CD4-positive, alpha-beta T cell treated with Interleukin-21 for 1 hour (primary cell): ENCODE data around the gene ERMN.
A peak's percentile ranks its signal among the peaks of the same experiment; 100 is the strongest.

Source experiments
- DNase-seq: peaks from one replicate; pipeline ENCODE4 v3.0.0-alpha.2; 2020

Gene ERMN

DNA sequence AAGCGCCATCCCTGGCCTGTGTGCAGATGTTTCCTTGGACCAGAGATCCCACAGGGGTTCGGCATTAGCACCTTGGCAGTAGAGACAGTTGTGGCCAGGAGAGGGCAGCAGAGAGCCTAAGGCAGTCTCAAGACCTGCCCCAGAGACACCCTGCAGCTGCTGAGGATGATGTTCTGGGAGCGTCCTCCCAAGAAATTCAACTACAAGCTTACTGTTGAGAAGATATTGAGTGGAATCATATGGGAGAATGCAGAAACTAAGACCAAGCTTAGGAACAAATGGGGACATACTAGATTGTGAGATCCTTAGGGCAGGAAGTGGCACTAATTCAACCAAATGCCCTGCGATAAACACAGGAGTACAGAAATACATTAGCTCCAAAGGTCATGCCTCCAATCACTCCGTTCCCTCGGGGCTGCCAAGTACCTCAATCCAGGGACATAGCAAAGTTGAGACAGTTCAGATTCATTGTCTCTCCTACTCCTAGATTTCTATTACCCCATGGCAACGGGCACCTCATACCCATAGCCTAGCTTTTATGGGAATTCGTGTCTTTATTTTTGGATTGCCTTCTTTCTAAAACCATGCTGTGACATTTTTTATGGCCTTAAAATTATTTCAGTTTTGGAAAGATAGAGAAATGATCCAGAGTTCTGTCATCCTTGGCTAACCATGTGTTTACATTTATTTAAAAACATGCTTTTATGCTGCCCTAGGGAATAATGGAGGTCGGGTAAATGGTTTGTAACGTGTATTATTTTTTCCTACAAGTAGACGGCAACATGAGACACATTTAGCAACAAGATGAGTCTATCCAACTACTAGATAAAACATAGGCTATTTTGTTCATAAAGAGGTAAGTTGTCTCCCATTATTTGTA lies 2.2 kb upstream of the ERMN start:
- DNase-seq: peak; percentile 86

DNA sequence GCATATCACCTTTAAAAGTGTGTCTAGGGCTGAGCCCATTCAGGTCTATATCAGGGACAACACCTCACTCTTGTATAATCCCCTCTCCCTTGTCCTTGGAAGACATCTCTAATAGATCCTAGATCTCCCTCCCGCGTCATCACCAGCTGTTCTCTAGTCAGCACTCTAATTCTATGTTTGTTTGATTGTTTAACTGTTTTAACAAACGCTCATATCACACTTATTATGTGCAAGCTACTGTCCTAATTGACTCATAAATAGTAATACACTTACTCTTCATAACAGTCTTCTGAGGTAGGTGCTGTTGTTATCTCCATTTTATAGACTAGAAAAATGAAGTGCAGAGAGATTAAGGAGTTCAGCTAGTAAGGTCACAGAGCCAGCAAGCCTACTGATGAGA lies 1.6 kb upstream of the ERMN start:
- no peak for DNase-seq

DNA sequence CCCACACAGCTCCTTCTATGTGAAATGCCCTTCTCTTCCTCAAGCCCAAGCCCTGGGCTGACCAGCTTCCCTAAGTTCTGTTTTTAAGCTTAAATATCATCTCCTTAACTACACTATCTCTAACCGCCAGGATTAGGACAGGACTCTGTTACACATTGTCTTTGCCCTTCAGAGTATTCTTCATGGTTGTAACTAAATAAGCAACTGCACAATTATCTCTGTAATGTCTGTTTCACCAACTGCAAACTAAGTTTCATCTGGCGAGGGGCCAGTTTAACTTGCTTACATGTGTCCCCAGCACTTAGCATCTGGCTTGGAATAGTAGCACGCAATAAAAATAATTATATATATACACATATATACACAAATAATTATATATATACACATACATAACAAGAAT lies 1.1 kb upstream of the ERMN start:
- DNase-seq: no peak

DNA sequence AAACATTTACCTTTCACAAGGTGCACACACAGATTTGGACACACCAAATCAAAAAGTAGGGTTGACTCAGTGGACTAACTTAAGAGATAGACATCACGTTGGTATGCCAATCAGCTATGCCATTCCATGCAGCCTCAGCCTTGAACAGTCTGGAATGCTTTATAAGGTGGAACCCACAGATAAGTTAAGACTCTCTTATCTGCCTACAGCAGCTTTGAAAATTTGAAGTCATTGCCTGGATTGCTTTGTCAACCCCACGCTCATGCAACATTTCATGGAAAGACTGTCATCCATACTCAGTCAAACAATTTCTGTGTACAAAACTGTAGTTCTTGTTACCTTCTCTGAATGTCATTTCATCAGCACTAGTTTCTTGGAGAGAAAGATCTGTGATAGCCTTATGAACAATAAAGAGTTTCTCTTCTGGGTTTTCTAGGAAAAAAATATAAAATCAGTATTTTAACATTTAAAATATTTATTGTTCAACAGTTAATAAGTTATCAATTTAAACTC lies 1.2 kb downstream of the ERMN start:
- DNase-seq: no peak

DNA sequence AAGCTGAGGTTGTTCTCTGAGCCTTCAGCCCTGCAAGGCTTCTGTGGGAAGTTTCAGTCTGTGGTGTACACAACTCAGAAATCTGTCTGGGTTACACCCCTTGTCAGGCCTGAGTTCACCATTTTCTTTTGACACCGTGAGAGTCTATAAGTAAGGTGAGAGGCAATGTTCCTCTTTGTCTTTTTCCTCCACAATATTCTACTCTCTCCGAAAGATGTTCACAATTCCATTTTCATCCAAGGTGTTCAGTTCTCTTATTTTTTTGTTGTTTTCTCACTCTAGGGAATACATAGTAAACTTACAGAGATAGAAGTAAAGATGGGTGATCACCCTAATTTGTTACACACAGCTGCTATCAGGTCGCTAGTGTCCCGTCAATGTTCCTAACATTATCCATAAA lies 3.2 kb downstream of the ERMN start:
- no peak for DNase-seq

DNA sequence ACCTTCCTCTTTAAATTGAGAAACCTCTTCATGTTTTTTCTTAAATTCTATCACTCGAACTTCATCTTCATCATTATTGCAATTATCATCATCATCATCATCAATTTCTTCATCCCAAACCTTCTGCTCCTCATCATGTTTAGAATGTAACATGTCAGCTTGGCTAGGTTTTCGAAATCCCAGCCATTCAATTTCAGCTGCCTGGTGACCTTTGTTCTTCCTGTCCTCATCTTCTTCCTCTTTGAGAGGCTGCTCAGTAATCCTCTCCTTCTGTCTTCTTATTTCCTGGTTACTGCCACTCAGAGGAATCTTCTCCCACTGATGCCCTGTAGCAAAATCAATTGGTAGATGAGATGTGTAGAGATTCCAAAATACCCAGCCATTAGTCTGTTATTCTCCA lies 4.2 kb downstream of the ERMN start:
- no peak for DNase-seq

DNA sequence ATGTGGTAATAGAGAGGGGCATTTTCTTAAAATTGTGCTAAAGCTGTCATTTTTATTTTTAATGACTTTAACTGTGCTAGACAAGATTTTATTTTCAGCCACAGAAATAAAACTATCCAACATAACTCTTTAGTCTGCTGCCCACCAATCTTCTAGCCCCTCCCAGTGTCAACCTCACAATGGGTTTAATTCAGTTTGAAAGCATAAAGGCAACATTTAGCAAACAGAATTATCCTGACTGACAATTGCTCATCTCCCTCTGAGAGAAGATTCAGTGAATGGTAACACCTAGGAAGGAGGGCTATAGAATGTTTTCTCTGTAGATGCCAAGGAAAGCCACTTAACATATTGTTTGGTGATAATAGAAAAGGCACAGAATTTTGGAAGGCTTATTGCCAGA lies 5.2 kb downstream of the ERMN start:
- DNase-seq: no peak

DNA sequence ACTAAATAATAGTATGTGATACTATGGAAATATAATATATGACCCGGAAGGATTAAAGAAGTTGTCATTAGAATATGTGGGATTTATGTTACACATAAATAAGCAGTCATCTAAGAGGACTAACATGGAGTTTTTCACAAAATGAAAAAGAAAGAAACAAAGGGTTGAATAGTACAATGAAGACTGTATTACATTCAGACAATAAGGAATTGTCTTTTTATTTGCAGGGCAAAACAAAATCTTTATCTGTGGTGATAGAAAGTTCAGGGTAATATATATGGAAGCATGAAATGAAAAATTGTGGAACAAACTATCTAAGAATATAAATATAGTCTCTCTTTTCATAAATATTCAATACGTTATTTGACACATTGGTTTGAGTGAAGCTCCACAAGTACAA lies 5.8 kb downstream of the ERMN start:
- DNase-seq: no peak

DNA sequence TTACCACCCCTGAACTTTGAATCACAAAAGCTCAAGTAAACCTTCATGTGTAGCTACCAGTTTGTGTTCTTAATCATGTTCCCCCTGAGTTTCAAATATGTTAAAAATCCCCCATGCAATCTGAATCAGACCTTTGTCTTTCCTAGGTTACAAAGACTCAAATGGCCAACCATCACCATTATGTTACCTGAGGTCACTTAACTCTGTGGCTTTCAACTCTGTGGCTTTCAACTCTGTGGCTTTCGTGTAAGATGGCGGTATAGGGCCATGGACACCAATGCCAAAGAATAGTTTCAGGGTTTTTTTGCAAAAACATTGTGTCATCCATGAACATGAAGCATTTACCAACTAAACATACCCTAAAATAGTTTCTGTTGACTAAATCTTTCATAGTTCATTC lies 6.7 kb downstream of the ERMN start:
- no peak for DNase-seq

DNA sequence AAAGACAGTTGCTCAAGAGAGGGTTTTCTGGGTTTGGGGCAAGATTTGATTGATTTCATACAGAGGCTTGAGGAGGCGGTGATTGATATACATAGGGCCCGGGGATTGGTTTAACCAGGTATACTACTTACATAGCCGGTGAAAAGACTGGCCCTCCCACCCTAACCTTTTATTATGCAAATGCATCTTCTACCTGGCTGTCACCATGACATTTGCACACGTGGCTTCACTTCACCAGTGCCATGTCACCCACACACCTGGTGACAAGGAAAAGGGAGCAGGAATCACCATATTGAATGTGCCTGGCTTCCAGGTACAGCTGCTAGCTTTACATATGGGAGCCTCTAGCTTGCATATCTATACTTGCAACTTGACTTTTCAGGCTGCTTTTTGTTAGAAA lies 9.7 kb downstream of the ERMN start:
- no peak for DNase-seq

DNA sequence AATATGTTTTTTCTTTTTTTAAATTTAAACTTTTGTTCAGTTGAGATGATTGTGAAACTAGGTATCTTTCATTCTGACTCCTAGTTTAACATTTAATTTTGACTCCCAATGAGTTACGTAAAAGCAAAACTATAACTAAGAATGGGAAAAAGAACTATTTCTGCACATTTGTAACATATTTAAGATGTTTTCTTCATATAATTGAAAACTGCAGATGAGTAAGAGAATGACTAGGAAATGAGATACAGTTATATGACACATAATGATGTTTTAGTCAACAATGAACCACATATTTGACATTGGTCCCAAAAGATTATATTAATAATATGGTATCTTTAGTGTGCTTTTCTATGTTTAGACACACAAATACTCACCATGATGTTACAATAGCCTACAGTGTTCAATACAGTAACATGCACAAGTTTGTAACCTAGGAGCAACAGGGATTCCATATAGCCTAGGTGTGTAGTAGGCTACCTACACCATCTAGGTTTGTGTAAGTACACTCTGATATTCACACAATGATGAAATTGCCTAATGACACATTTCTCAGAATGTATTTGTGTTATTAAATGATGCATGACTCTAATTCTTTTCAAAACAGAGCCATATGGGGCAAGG lies 12.6 kb downstream of the ERMN start:
- DNase-seq: no peak

DNA sequence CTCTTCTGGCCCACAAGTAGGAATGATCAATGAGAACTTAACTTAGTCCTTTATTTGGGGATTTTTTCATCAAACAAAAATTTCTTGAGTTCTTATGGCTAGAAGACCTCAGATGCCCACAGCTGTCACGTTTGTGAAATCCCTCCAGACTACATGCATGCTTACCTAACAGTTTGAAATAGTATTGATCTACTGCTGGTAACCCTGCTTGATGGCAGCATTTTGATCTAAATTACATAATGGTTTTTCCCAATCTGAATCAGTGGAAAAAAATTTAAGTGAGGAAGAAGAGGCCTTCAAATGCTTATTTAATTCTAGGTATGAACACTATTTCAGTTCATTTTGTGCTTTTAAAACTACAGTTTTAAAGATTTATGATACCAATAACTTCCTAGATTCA lies 13.9 kb downstream of the ERMN start:
- no peak for DNase-seq

DNA sequence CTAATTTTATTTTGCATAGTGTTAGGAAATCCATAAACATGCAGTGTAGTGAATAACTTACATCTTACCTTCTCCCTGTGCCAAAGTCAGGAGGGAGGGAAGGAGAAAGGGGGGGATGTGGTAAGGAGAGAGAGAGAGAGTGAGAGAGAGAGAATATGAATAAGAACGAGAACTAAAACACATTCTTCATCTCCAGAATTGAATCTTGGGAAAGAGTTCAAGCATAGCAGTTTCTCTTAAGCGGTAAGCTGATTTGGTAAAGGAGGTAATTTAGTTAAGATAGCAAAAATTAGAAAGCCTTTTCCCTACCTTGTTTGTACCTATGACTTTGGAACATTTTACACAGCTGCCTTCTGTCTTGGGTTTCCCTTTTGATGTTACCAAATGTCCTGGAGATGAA lies 15.7 kb downstream of the ERMN start:
- DNase-seq: no peak

DNA sequence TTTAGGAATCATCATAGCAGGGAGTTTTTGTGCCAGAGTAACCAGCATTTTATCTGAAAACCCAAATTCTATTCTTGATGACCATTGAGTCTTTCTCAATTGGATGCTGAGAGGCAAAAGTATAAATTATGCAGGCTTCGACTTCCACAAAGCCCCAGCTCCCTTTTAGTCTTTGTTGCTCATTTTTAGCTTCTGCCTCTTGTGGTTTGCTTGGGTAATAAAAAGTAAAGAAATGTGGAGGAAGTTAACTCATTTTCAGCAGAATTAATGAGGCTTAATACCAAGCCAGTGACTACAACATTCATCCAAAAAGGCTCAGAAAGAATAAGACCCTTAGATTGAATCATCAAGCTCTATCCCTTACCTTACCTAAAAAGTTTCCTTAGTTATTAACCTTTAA lies 18.6 kb downstream of the ERMN start:
- DNase-seq: no peak

DNA sequence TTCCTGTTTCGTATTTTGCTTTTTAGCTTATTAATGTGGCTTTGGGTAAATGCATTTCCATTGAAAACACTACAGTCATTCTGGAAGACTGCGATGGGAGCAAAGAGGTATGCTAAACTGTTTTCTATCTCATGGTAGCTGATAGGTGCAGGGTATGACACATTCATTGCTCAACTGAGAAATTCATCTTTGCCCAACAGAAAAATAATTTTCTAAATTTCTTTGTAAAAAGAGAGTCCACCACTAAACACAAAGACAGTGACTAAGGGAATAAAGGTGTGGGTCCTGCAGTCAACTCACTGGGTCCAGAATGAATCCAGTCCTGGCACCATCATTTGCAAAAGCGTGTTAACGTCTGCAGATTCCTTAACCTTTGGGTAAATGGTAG lies 19.9 kb downstream of the ERMN start:
- no peak for DNase-seq

DNA sequence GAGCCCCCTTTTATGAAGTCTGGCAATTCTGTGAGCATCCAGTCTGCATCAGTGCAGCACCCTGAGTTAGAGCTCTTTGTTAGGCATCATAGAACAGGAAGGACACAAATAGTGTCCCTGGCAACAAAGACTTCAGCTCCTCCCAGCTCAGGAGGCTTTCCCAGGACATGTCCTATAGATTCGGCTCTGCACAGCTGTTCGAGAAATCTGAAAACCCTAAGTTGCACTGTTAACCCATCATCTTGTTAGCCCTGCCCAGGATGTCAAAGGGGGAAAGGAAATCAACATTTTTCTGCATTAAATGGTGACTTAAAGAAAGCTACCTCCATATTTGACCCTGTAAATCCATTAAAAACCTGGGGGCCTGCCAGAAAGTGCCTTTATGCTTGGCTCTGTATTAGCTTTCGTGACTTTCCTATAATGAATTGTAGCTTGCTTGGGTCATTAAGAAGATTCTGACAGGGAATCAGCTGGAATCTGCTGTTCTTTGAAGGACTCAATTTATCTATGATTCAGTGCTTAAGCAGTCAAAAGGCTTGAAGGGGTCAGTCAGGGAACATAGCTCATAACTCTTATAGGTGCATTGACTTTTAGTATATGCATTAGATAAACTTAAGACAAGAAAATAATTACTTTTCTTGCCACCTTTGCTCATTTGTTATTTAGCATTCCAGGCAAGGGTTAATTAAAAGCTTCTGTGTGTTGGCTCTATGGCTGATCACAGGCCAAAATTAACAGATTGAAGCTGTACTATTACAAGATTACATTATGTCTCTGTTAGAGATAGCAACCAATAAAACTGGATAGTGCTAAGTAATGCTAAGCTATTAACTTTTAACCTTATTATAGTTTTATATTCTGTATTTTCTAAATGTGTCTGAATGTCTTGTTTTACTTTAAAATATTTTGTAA lies 20.6 kb downstream of the ERMN start:
- no peak for DNase-seq

DNA sequence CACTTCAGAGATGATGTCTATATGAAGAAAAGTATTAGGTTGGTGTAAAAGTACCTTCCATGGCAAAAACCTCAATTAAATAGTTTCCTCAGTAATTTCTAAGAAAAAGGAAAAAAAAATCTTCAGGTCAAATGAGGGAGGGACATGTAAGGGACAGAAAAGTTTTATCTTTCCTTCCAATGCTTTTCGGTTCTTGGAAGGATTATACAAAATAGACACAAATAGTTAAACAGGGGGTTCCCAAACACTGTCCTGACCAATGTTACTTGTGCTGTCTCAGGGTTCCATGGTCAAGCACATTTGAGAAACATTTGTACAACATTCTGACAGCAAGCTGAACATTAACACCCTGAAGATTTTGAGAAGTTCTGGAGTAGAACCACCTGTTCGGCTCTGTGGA lies 22.0 kb downstream of the ERMN start:
- no peak for DNase-seq

DNA sequence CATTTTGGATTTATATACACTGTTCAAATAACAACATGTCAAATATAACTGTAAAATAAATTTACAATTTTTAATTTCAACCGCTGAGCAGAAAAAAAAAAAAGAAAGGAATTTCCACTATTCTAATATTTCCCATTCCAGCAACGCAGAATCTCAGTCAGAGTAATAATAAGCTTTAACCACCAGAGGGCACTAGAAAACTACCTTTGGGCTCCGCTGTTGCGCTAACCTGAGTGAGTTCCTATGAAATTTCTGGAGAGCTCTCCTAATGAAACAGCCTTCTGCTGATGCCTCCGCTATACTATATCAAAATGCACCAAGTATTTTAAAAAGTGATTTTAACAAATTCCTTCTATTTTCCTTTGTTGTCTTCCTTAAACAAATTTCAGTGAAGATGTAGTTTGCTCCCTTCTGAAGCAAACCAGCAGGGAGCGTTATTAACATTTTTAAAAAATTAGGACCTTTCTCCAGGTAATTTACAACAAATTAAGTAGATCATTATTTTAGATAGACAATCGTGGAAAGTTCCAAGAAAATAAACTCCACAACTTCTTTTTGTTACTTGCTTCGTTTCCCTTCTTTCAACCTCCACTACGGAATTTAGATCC lies 23.0 kb downstream of the ERMN start:
- peak; percentile 67 for DNase-seq

DNA sequence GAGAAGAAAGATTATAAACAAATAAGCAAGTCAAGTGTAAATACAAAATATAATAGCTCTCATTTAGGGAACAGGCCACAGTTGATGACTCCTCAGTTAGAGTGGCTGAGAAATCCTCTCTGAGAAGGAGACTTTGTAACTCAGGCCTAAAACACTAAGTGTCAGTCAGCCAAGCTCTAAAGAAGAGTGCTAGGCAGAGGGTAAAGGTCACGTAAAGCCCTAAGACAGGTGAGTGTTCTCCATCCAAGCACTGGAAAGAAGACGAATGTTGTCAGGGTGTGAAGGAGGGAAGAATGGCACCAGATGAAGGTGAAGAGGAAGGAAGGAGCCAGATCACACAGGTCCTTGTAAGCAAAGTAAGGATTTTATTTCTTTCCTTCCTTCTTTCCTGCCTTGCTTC lies 24.3 kb downstream of the ERMN start:
- DNase-seq: no peak

DNA sequence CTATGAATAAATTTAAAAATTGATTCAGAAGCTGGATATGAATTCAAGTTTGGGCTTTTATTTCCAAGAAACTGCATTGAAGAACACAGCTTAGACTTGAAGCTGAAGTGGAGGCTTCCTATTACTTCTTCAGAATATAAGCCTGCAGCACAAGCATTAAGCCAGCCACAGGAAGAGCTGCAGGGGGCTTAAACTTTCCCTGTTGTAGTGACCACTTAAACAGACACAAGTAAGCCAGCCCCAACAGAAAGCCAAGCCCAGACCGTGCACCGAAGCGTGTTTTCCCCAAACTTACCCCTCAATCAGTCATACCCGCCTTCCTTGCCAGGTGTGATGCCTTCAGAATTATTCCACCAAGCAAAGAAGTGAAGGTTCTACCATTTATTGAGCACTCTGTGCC lies 28.7 kb downstream of the ERMN start:
- DNase-seq: no peak

DNA sequence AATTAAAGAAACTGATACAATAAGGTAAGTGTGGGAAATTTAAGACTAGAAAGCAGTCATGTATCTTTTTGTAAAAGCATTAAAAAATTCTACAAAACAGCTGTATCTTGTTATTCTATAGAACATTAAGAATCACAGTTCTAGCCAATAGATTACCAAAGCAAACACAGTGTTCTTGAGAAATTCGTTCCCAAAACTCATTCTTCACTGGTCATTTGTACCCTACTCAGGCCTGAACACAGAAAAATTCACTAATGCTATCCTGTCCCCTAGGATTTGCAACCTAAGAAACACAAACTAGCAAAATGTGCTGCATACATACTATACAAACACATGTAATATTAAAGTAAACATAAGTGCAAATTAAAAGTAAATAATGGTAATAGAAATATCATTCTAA lies 29.1 kb downstream of the ERMN start:
- DNase-seq: no peak

DNA sequence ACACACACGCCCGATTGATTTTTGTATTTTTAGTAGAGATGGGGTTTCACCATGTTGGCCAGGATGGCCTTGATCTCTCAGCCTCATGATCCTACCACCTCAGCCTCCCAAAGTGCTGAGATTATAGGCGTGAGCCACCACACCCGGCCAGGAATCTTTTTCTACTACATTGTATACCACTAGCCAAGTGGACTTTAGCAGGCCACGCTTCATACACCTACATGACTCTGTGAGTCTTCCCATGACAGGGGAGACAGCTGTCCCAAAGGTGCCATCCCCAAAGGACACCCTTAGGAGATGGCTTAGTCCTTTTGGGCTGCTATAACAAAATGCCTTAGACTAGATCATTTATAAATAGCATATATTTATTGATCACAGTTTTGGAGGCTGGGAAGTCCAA lies 32.8 kb downstream of the ERMN start:
- no peak for DNase-seq

DNA sequence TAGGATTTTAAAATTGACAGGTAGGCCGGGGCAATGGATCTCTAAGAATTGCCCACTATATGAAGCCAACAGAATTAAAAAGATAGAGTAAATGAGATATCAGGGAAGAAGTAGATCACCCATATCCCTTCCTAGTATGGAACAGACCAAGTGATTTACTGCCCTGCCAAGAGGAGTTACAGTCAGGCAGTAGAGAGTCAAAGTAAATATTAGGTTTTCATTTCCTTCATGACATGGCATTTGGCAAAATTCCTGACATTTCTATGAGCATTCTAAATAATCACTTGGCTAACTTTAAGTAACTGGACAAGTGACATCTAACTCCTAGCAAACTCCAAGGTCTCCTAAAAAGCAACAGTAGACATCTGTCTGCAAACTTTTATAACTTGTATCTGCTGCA lies 34.6 kb downstream of the ERMN start:
- no peak for DNase-seq
